IMR-90 (cell line): ENCODE data around the gene HDAC7. TPM values are rescaled to one million over a fixed set of nuclear protein-coding genes. Genes with fewer than 3 reads are reported as not detected.

Experiments used
- ATAC-seq: fragments of 200-7000 bp; cut with Tn5 transposase; 2 replicates; pipeline ENCODE4 v1.9.1; 2020; ENCODE audit warnings: low read depth, mild to moderate bottlenecking, moderate library complexity
- BruUV-seq: library from RNA; stranded (reverse); fragments of 400-500 nt; replicated peaks from 2 replicates; lab custom pipeline; 2021; lab: Mats Ljungman, UMichigan
- CTCF ChIA-PET: fragments of 300-600 bp; formaldehyde crosslinking; extraction: SDS; loops from one replicate; lab custom pipeline; 2021; ENCODE audit warnings: antibody characterized with exemption; lab: Yijun Ruan, JAX
- POLR2A ChIA-PET: fragments of 300-600 bp; sonication (Branson Sonifier 250); formaldehyde crosslinking; loops from one replicate; lab custom pipeline; 2022; ENCODE audit warnings: antibody characterized with exemption; ENCODE audit not compliant: unreplicated experiment; lab: Charles Lee
- DNase-seq: peaks from one replicate; pipeline ENCODE4 v3.0.0; 2013
- H2AFZ ChIP-seq: replicated peaks from 2 replicates; pipeline ENCODE3; 2013; ENCODE audit warnings: low read length, mild to moderate bottlenecking; ENCODE audit not compliant: poor library complexity
- H2AK5ac ChIP-seq: 2 replicates; pipeline ENCODE4 v1.6.1; 2013; ENCODE audit warnings: low read depth, low read length, inconsistent platforms
- H2AK9ac ChIP-seq: replicated peaks from 2 replicates; pipeline ENCODE3; 2013; ENCODE audit warnings: mild to moderate bottlenecking, low read depth, low read length, moderate library complexity; ENCODE audit not compliant: poor library complexity
- H2BK120ac ChIP-seq: 2 replicates; pipeline ENCODE4 v1.6.1; 2013; ENCODE audit warnings: low read depth, low read length, inconsistent platforms
- H2BK15ac ChIP-seq: 3 replicates; pipeline ENCODE4 v1.6.1; 2013; ENCODE audit warnings: low read depth, low read length, inconsistent platforms
- H2BK20ac ChIP-seq: 2 replicates; pipeline ENCODE4 v1.6.1; 2013; ENCODE audit warnings: low read depth, mild to moderate bottlenecking, inconsistent platforms, low read length, moderate library complexity
- H2BK5ac ChIP-seq: 2 replicates; pipeline ENCODE4 v1.6.1; 2013; ENCODE audit warnings: mild to moderate bottlenecking, low read depth, low read length, inconsistent platforms; ENCODE audit not compliant: poor library complexity, severe bottlenecking
- H3K14ac ChIP-seq: replicated peaks from 2 replicates; pipeline ENCODE4 v1.6.1; 2013; ENCODE audit warnings: low read depth, low read length, inconsistent platforms
- H3K18ac ChIP-seq: 2 replicates; pipeline ENCODE4 v1.6.1; 2013; ENCODE audit warnings: low read depth, low read length, control low read depth
- H3K23ac ChIP-seq: 2 replicates; pipeline ENCODE4 v1.6.1; 2013; ENCODE audit warnings: low read depth, low read length, inconsistent platforms
- H3K27ac ChIP-seq: 2 replicates; pipeline ENCODE4 v1.5.1; 2013; ENCODE audit warnings: mild to moderate bottlenecking, control low read depth, low read length; ENCODE audit not compliant: insufficient read depth
- H3K27me3 ChIP-seq: 2 replicates; pipeline ENCODE4 v1.6.1; 2013; ENCODE audit warnings: low read length; ENCODE audit not compliant: control insufficient read depth, insufficient read depth
- H3K36me3 ChIP-seq: 2 replicates; pipeline ENCODE4 v1.6.1; 2013; ENCODE audit warnings: low read length, mixed read lengths; ENCODE audit not compliant: control insufficient read depth, insufficient read depth
- H3K4ac ChIP-seq: 2 replicates; pipeline ENCODE4 v1.6.1; 2013; ENCODE audit warnings: low read depth, low read length, inconsistent platforms
- H3K4me1 ChIP-seq: 2 replicates; pipeline ENCODE4 v1.6.1; 2013; ENCODE audit warnings: low read length, mixed read lengths; ENCODE audit not compliant: control insufficient read depth, insufficient read depth
- H3K4me2 ChIP-seq: 2 replicates; pipeline ENCODE4 v1.6.1; 2013; ENCODE audit warnings: low read depth, mild to moderate bottlenecking, control low read depth, low read length, moderate library complexity
- H3K4me3 ChIP-seq: 2 replicates; pipeline ENCODE4 v1.5.1; 2013; ENCODE audit warnings: low read depth, mild to moderate bottlenecking, control low read depth, low read length, moderate library complexity; ENCODE audit not compliant: insufficient read depth
- H3K56ac ChIP-seq: 2 replicates; pipeline ENCODE4 v1.6.1; 2013; ENCODE audit warnings: low read length, inconsistent platforms; ENCODE audit not compliant: insufficient read depth; ENCODE audit errors: extremely low read depth
- H3K79me1 ChIP-seq, 2 experiments: 2 replicates each; pipeline ENCODE4 v1.6.1; 2013; ENCODE audit warnings: low read length in 2 of 2, inconsistent platforms in 1 of 2, low read depth in 1 of 2
- H3K9ac ChIP-seq: 2 replicates; pipeline ENCODE4 v1.6.1; 2013; ENCODE audit warnings: low read depth, low read length, control low read depth
- H3K9me1 ChIP-seq: 2 replicates; pipeline ENCODE4 v1.6.1; 2013; ENCODE audit warnings: low read length, inconsistent platforms; ENCODE audit not compliant: insufficient read depth
- H3K9me3 ChIP-seq: 2 replicates; pipeline ENCODE4 v1.6.1; 2013; ENCODE audit warnings: low read length; ENCODE audit not compliant: control insufficient read depth, insufficient read depth
- H4K20me1 ChIP-seq: 2 replicates; pipeline ENCODE4 v1.6.1; 2013; ENCODE audit warnings: low read length, inconsistent platforms; ENCODE audit not compliant: insufficient read depth
- H4K5ac ChIP-seq: 2 replicates; pipeline ENCODE4 v1.6.1; 2013; ENCODE audit warnings: mild to moderate bottlenecking, low read depth, low read length, control low read depth
- H4K8ac ChIP-seq, 2 experiments: 2 replicates each; pipeline ENCODE4 v1.6.1; 2013; ENCODE audit warnings: low read depth in 2 of 2, low read length in 2 of 2, control low read depth in 1 of 2, inconsistent platforms in 1 of 2
- H4K91ac ChIP-seq: 2 replicates; pipeline ENCODE4 v1.6.1; 2013; ENCODE audit warnings: low read depth, low read length, inconsistent platforms; ENCODE audit not compliant: insufficient read depth
- CEBPB ChIP-seq: IDR thresholded peaks from 2 replicates; pipeline ENCODE4 v1.6.1; 2012; ENCODE audit warnings: low read depth, low read length, improper control_type of control experiment
- USF2 ChIP-seq: fragments of 150-350 bp; IDR thresholded peaks from 2 replicates; pipeline ENCODE4 v1.6.1; 2017; ENCODE audit warnings: mild to moderate bottlenecking, antibody characterized with exemption, low read length, low read depth
- WGBS, 2 experiments: methylation state at CpG; one replicate each; pipeline versions ENCODE4 v1.1.5 to v1.1.7; 2013; ENCODE audit warnings: missing lambda C conversion rate in 2 of 2; ENCODE audit not compliant: insufficient read length in 1 of 2; ENCODE audit errors: extremely low coverage in 2 of 2; 5-methylcytosine and 5-hydroxymethylcytosine counted together
- dilution Hi-C: fragments of 300-500 bp; cut with HindIII; formaldehyde crosslinking; loops from one replicate; pipeline ENCODE4 v1.14.3; 2018; ENCODE audit warnings: low sequenced_read_pairs; ENCODE audit not compliant: unreplicated experiment
- in situ Hi-C: fragments of 300-500 bp; cut with MboI; formaldehyde crosslinking; loops from 3 replicates; pipeline ENCODE4 v1.14.3; 2019; ENCODE audit warnings: low sequenced_read_pairs, inconsistent platforms, mixed read lengths
- intact Hi-C: fragments of 100-400 bp; cut with micrococcal nuclease; formaldehyde crosslinking; loops from 2 replicates; pipeline ENCODE4 v1.10.0; 2022
- polyA plus RNA-seq, 3 experiments: library from polyadenylated mRNA; depleted of rRNA; stranded (reverse); fragments of >200 nt; gene quantifications; 2 replicates each; pipeline ENCODE4 v1.2.3, GENCODE V29; 2012; ENCODE audit warnings: low replicate concordance in 1 of 3
- total RNA-seq: library from RNA; depleted of rRNA; stranded (reverse); fragments of >200 nt; gene quantifications from 2 replicates; pipeline ENCODE4 v1.2.3, GENCODE V29; 2012

HDAC7 gene
- total and polyA plus RNA-seq, 2 of the 4 experiments (the other 2 are of a cell fraction): 10.4 to 64.7 TPM

GRCh38 chr12:47770086-47770726 lies 49.5 kb downstream of the HDAC7 start:
- Histone ChIP-seq H4K91ac (no peak overlapping the region), H3K36me3 (no peaks in the 10 kb centered on the region), H2BK120ac (no peak overlapping the region), H2BK5ac (no peak overlapping the region), H3K9ac (no peak overlapping the region), H2AK5ac (no peak overlapping the region), H2BK15ac (no peak overlapping the region), H3K56ac (no peak overlapping the region), H3K4me3 (no peak overlapping the region), H3K27me3 (no peaks in the 10 kb centered on the region), H3K9me1 (peaks cover 5% of the 10 kb centered on the region; the same call in 1 of the 2 replicates), H3K4me1 (peaks cover 11% of the 10 kb centered on the region), H3K14ac (no peak overlapping the region), H4K5ac (no peak overlapping the region), H3K18ac (no peak overlapping the region), H2BK20ac (no peak overlapping the region), H3K23ac (no peak overlapping the region), H3K4me2 (no peak overlapping the region), H2AK9ac (no peak overlapping the region), H3K79me1 (peaks cover 0 to 3% of the 10 kb centered on the region in 2 experiments; a peak in 1 of 4 replicates), H3K27ac (no peak overlapping the region), H3K4ac (no peak overlapping the region), H4K8ac (no peak overlapping the region), H4K20me1 (no peaks in the 10 kb centered on the region), H3K9me3 (no peaks in the 10 kb centered on the region), H2AFZ (no peak overlapping the region)
- dilution Hi-C loops: no loop called here
- DNase-seq (peak; percentile 55), ATAC-seq (0 out of 2 replicates have a peak, but pooled peaks have one; percentile 5)
- TF ChIP-seq CEBPB (peak; percentile 99), USF2 (no peak)
- BruUV-seq: no TSS peak
- ChIA-PET CTCF (interaction anchor here (1.5 to 2.3 kb wide), 2 partner anchors 11 to 55 kb away, joined by 4 to 7 read pairs; partner anchors contain the start of gene RAPGEF3), POLR2A (no interaction called here)
- in situ Hi-C loops: no loop called here
- intact Hi-C loops: loop anchor here (5.0 to 10.0 kb wide), 2 partner anchors 223 to 735 kb away; no protein-coding TSS in a partner anchor
- 100% methylated on average over 1 of the region's 3 CpGs; no CpG with 5 or more reads in 1 of the 2 experiments for WGBS, 2 experiments
